OCI-LY3 (cell line): ENCODE results near the gene AKNA.

Source experiments
- H2AFZ ChIP-seq: fragments of 200-600, 300-600 bp; shearing (Covaris generic); 2 replicates; pipeline ENCODE4 v1.6.0; 2014; ENCODE audit warnings: antibody characterized with exemption, low read depth, low read length
- H3K27ac ChIP-seq: fragments of 200-600, 300-600 bp; sonication (generic); 2 replicates; pipeline ENCODE4 v1.5.1; 2014; ENCODE audit warnings: mild to moderate bottlenecking, low read length, moderate library complexity, mixed read lengths
- H3K27me3 ChIP-seq: fragments of 200-600, 300-600 bp; sonication (generic); 2 replicates; pipeline ENCODE4 v1.6.1; 2014; ENCODE audit warnings: low read depth, low read length, mixed read lengths
- H3K36me3 ChIP-seq: fragments of 200-600, 300-600 bp; sonication (generic); replicated peaks from 2 replicates; pipeline ENCODE3; 2014; ENCODE audit warnings: low read depth, low read length, mixed read lengths
- H3K4me1 ChIP-seq: fragments of 300-600, 200-600 bp; sonication (generic); 2 replicates; pipeline ENCODE4 v1.6.1; 2014; ENCODE audit warnings: low read length, mixed read lengths
- H3K4me2 ChIP-seq: fragments of 200-600, 300-600 bp; sonication (generic); 2 replicates; pipeline ENCODE4 v1.6.1; 2014; ENCODE audit warnings: low read length, mixed read lengths
- H3K4me3 ChIP-seq: fragments of 300-600, 200-600 bp; sonication (generic); 2 replicates; pipeline ENCODE4 v1.5.1; 2014; ENCODE audit warnings: antibody characterized with exemption, mild to moderate bottlenecking, low read length, moderate library complexity
- H3K79me2 ChIP-seq: fragments of 300-600, 200-600 bp; shearing (Covaris generic); 2 replicates; pipeline ENCODE4 v1.6.1; 2014; ENCODE audit warnings: mild to moderate bottlenecking, low read length, mixed read lengths
- H3K9ac ChIP-seq: fragments of 300-600, 200-600 bp; shearing (Covaris generic); 2 replicates; pipeline ENCODE4 v1.6.0; 2014; ENCODE audit warnings: mild to moderate bottlenecking, low read length, moderate library complexity
- H3K9me3 ChIP-seq: fragments of 200-600, 300-600 bp; shearing (Covaris generic); 2 replicates; pipeline ENCODE4 v1.6.1; 2014; ENCODE audit warnings: low read length, mixed read lengths; ENCODE audit not compliant: insufficient read depth
- H4K20me1 ChIP-seq: fragments of 200-600, 300-600 bp; sonication (generic); 2 replicates; pipeline ENCODE4 v1.6.1; 2016; ENCODE audit warnings: low read length, mixed read lengths; ENCODE audit not compliant: insufficient read depth
- CTCF ChIP-seq: fragments of 200-600, 300-600 bp; sonication (generic); IDR thresholded peaks from 2 replicates; pipeline ENCODE4 v1.5.1; 2014; ENCODE audit warnings: antibody characterized with exemption, low read length, low read depth
- EZH2phosphoT487 ChIP-seq: fragments of 200-600 bp; shearing (Covaris generic); IDR thresholded peaks from 2 replicates; pipeline ENCODE4 v1.6.1; 2018; ENCODE audit warnings: antibody characterized with exemption, mixed run types, low read depth

The AKNA gene

GRCh38 chr9:114311571-114312512, 75.9 kb downstream of the AKNA start:
- H3K36me3 ChIP-seq = no peaks in the 10 kb centered on the region
- H2AFZ ChIP-seq = no peak overlapping the region

GRCh38 chr9:114310471-114311450, 77.0 kb downstream of the AKNA start:
- Histone ChIP-seq H3K27me3 (no peaks in the 10 kb centered on the region), H2AFZ (no peak overlapping the region), H3K4me3 (no peak overlapping the region), H4K20me1 (no peaks in the 10 kb centered on the region), H3K79me2 (no peaks in the 10 kb centered on the region), H3K4me1 (no peaks in the 10 kb centered on the region), H3K36me3 (no peaks in the 10 kb centered on the region), H3K9ac (no peak overlapping the region), H3K4me2 (no peak overlapping the region), H3K9me3 (no peaks in the 10 kb centered on the region), H3K27ac (no peak overlapping the region)
- no peak for TF ChIP-seq EZH2phosphoT487
- TF ChIP-seq CTCF = no peak

More at GRCh38 chr9:114311571-114312512, 75.9 kb downstream of the AKNA start:
- Histone ChIP-seq H3K79me2 (no peaks in the 10 kb centered on the region), H4K20me1 (no peaks in the 10 kb centered on the region), H3K27me3 (no peaks in the 10 kb centered on the region), H3K4me3 (no peak overlapping the region), H3K4me2 (no peak overlapping the region), H3K9ac (no peak overlapping the region), H3K9me3 (no peaks in the 10 kb centered on the region), H3K27ac (no peak overlapping the region), H3K4me1 (no peaks in the 10 kb centered on the region)
- TF ChIP-seq EZH2phosphoT487 (no peak), CTCF (no peak)

- H3K27ac ChIP-seq = no peak overlapping the region
- H3K9ac ChIP-seq = no peak overlapping the region
- no peak overlapping the region for H3K4me3 ChIP-seq
- no peak overlapping the region for H3K4me2 ChIP-seq
- no peaks in the 10 kb centered on the region for H3K9me3 ChIP-seq
- H3K79me2 ChIP-seq = no peaks in the 10 kb centered on the region
- H3K36me3 ChIP-seq = no peaks in the 10 kb centered on the region
- no peaks in the 10 kb centered on the region for H3K4me1 ChIP-seq
- no peaks in the 10 kb centered on the region for H4K20me1 ChIP-seq
- H3K27me3 ChIP-seq = peaks cover 3% of the 10 kb centered on the region; the same call in 1 of the 2 replicates
- TF ChIP-seq CTCF = no peak
- no peak for TF ChIP-seq EZH2phosphoT487
- no peak overlapping the region for H2AFZ ChIP-seq
Observed at GRCh38 chr9:114309096-114309495, 78.7 kb downstream of the AKNA start.
